GM19043 (cell line): ENCODE measurements around the gene BHLHE23.
"Not testable (repeated sequence)": the region's sequence is repeated elsewhere in the genome, so short reads cannot be mapped to it uniquely, and the experiment has no call there.

Experiments
- ATAC-seq: cut with Tn5 transposase; IDR thresholded peaks from one replicate; pipeline ENCODE4 v1.9.1; 2021; ENCODE audit warnings: low read depth; ENCODE audit not compliant: unreplicated experiment

BHLHE23 gene

DNA sequence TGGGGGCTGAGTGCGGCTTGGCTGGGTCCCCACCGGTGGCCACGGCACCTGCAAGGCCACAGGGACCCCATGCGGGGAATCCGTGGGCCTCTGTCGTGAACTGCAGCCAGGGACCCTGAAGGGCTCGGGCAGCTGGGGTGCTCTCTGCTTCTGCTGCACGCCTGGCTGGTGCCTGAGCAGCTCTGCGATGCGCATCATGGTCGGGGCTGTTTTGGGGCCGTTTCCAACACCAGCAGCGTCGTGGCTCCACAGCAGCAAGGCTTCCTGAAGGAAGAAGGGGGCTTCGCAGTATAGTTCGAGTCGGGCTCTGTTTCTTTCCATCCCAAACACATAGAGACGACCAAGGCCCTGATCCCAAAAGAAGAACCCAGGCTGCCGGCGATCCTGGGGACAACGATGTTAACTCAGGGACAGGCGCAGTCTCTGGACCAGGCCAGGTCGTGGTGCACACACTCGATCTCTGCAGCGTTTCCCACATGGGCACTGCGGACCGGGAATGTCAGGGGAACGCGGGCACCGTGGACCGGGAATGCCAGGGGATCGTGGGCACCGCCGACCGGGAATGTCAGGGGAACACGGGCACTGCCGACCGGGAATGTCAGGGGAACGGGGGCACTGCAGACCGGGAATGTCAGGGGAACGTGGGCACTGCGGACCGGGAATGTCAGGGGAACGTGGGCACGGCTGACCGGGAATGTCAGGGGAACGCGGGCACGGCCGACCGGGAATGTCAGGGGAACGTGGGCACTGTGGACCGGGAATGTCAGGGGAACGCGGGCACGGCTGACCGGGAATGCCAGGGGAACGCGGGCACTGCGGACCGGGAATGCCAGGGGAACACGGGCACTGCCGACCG, 36.8 kb upstream of the BHLHE23 start:
- no peak for ATAC-seq

DNA sequence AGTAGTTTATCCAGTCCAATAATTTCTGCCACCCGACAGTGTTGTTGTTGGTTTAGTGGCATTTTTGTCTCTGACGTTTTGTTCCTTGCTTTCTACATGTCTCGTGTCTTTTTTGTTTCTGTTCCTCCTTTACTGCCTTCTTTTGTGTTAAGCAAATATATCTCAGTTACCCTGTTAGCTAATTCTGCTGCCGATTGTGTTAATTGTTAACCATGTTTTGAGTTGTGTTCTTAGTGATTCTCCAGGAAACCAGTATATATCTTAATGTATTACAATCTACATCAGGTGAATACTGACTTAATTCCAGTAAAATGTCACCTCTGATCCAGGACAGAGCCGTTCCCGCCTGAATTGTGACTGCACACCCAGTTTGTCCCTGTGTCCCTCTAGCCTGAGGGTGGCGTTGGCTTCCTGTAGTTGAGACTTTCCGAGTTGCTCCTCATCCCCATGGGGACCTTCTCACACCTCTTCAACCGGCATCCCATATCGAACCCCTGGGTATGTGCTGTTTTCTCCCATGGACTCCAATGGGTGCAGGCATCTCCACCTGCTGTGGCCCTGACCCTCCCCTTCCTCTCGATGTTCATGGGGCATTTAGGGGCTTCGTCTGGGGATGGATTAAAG, 35.8 kb upstream of the BHLHE23 start:
- no peak for ATAC-seq

DNA sequence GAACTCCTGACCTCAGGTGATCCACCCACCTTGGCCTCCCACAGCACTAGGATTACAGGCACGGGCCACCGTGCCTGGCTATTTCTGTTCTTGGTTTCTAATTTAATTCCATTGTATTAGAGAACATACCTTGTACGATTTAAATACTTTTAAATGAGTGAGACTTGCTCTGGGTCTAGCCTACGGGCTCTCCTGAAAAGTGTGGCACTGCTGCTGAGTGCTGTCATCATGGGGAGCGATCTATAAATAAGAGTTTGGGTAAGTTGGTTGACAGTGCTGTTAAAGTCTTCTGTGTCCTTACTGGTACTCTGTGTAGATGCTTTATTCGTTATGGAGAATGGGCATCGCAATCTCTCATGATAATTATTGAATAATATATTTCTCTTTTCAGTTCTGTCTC, 35.0 kb upstream of the BHLHE23 start:
- ATAC-seq, result no peak

DNA sequence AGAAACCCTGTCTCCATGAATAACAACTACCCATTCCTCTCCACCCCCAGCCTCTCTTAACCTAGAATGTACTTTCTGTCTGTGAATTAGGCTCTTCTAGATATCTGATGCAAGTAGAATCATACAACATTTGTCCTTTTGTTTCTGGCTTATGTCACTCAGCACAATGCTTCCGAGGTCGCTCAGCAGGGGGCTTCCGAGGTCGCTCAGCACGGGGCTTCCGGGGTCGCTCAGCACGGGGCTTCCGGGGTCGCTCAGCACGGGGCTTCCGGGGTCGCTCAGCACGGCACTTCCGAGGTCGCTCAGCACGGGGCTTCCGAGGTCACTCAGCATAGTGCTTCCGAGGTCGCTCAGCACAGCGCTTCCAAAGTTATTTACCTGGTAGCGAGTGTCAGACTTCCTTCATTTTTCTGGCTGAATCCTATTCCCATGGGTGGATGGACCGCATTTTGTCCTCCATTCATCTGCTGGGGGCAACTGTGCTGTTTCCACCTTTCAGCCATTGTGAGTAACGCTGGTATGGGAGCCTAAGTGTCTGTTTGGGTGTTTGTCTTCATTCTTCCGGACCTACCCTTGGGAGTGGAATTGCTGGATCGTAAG, 31.0 kb upstream of the BHLHE23 start:
- no peak for ATAC-seq

GRCh38 chr20:63036291-63036690, 29.5 kb upstream of the BHLHE23 start:
- no peak for ATAC-seq

DNA sequence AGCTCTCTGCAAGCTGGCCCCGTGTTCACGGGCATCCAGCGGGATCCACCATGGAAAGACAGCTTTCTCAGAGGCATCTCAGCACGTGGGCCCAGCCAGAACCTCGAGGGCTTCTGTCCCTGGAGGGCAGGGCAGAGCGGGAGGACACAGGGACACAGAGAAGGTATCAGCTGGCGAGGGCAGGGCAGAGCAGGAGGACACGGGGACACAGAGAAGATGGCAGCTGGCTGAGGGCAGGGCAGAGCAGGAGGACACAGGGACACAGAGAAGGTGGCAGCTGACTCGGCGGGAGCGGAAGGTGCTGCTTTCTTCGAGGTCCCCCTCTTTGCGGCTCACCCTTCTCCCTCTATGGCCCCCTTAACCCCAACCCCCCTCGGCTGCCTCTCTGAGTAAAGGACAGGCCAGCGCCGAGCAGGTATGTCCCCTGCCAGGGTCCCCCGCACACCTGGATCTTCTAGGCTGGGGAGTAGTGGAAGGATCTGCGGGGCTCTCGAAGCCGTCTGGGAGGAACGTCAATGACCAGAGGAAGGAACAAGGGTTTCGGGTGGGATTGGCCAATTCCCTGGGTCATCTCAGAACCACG, 28.9 kb upstream of the BHLHE23 start:
- no peak for ATAC-seq

- ATAC-seq, result not testable (repeated sequence)
Observed at GRCh38 chr20:63034710-63035602, 28.2 kb upstream of the BHLHE23 start.

DNA sequence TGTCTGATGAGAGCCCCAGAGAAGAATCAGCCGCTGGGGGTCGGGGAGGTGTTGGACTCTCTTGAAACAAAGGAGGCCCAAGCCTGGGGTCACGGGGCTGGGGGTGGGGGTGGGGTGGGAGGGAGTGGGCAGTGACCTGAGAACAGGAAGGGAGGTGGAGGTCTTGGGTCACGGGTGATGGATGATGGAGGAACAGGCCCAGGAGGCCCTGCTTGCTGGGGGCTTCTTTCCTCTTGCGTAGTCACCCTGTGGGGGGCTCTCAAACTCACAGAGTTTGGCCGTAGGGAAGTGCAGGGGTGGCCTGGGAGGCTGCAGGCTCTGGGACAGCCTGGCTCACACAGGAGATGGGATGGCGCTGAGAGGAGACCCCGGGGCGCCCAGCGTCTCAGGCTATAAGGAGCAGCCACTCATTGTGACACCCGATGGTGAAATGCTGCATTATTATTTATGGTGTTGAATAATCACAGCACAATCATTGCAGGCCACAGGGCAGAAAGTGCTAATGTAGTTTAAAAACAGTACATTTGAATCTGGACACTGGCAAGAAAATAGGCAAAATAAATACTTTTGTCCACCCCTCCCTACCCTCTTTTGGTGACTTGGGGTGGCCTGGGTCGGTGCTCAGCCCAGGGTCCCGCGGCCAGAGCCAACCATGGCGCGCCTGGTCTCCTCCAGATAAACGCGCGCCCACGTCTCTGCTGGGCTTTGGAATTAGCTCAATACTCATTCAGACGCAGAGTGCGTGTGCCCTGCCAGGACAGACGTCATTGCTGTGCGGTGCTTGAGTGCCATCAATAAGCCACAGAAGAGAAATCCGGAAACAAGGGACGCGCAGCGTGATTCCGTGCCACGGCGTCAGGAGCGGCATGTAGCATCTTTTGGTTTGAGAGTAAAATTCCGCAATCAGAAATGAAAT, 27.3 kb upstream of the BHLHE23 start:
- ATAC-seq, result no peak

DNA sequence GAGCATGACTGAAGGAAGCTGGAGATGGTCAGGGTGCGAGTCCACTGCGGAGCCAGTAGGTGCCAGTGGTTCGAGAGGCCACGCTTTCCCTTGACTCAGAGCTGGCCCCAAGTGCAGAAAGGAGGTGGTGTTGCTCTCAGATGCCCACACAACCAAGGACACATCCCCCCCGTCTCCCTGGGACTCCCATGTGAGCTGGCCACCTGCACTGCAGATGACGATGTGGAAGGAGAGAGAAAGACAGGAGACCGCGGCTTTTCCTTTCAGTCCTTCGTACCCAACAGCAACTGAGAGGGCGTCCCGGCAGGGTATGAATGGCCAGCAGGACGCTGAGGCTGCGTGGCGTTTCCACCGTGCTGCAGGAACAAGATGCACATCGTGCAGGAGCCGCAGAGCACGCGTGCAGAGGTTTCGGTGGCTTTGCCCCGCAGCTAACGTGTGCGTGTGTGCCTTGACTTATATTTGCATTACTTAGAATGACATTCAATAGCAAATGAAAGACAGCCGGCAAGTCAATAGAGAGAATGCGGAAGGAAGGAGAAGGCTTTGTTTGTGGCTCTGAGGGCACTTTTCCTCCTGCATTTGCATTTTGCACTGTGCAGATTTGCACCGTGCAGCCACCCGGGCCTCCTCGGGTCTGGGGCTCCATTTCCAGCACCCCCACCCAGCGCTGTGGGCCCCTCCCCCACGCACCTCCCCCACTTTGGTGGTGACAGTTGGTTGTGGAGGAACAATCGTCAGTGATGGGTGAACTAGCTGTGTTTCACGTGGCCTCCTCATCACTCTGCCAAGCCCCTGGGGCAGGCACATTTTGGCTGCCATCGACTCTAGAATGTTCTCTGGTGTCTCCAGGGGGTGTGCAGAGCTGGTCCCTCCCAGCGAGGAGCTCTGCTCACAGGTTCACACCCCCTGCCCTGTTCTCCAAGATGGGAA, 26.4 kb upstream of the BHLHE23 start:
- no peak for ATAC-seq

- no peak for ATAC-seq
Observed at GRCh38 chr20:63032026-63032800, 25.4 kb upstream of the BHLHE23 start.

DNA sequence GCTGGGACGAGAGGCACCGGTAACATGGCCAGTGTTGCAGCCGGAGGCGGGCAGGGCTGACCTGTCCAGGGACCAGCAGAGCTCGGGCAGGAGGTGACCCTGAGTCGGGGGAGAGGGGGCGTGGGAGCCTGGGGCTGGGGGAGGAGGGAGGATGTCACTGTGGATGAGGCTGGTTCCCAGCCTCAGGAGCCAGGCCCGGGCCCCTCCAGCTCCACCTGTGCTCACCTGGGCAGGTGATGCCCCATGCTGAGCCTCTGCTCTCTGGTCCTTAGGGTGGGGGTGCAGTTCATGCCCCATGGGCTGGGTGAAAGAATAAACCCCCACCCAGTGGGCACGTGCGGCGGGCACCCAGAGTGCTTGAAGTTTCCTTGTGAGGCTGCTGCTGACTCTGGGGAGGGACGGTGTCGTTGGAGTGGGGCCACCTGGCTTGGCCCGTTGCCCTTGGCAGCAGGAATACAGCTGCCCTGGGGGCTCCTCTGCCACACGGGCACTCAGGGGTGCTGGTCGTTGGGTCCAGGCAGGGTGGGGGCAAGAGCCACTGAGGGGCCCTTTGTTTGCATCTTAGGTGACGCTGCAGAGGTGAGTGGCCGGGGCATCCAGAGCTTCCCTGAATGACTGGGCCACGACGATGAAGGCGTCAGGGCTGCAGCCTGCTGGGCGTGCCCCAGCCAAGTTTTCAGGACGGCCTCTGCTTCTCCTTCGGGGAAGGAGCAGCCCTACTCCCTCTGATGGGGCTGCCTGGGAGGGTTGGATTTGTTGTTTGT, 24.7 kb upstream of the BHLHE23 start:
- ATAC-seq, result no peak

GRCh38 chr20:63029358-63030121, 22.8 kb upstream of the BHLHE23 start:
- peak; percentile 32 for ATAC-seq

DNA sequence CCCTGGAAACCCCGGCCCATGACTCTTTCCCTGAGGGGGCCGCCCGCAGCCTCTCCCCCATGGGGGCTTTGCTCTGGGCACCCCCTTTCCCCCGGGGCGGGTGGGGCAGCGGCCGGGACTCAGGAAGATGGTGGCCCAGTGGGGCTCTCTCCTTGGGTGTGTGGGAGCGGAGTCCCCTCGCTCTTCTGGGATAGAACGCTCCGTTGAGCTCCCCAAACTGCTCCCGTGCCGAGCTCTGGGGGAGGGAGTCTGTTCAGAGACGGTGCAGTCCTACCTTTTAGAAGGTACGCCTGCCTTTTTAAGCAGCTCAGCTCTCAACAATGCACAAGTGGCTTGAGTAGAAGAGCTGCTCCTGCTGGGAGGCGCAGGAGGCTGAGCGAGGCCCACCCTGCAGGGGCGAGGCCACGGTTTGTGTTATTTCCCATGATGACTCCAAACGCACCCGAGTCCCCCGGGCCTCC, 21.7 kb upstream of the BHLHE23 start:
- ATAC-seq, result no peak

- ATAC-seq, result no peak
Observed at GRCh38 chr20:63027922-63028389, 21.2 kb upstream of the BHLHE23 start.

DNA sequence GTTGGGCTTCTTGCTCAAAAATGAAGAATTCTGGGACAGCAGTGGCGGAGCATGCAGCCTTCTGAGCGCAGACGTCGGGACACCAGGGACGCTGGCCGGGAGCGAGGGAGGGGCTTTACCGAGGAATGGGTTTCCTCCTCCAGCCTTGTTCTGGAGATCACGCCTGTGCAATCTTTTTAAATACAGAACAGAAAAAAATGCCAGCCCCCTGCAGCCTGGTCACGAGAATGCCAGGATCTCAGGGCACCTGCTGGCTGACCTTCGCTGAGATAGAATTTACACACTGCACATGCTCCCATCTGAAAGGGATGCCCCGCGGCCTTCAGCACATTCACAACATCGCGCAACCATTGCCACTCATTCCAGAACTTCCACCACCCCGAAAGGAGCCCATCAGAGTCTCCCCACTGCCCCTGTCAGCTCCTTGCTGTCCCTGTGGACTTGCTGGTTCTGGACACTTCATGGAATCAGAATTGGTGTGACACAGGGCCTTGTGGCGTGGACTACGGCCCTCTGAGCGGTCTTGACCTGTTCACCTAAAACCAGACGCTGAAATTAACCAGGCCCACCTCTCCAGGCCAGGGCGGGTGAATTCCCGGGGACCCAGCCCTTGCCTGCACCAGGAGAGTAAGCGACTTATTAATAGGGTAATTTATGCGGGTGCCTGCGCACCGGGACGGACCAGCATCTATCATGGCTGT, 20.6 kb upstream of the BHLHE23 start:
- no peak for ATAC-seq
